ENCODE data around the gene NELL2. TPM values are rescaled to one million over a fixed set of nuclear protein-coding genes. Genes with fewer than 3 reads are reported as not detected.

Gene NELL2
- total and polyA plus RNA-seq, 9 of the 15 experiments (the other 6 are each of a cell fraction or from before 2014, with no cell fraction given): 0.32 to 1.1 (median 0.53) TPM

GRCh38 chr12:44672042-44672441, 204.1 kb downstream of the NELL2 start (continued):
- TF ChIP-seq BRCA1 (IDR thresholded peaks at IDR 0.05) (no peak), BRCA1 (CRISPR knock-in tag; IDR thresholded peaks at IDR 0.05) (no peak)

DNA sequence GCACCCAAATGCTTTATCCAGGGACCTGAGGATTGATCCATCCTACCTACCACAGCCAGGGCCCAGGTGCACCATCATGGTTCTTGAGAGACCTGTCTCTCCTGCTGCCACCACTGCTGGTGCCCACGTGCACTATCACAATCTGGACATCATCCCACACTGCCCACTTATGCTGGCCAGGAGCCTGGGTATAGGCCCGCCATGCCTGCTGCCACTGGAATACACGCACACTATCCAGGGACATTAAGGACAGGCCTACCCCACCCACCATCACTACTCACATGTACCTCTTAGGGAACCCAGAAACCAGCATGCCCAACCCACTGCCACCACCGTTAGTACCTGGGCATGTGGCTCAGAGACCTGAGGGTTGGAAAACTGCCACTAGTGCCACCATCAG, 207.7 kb downstream of the NELL2 start:
- Histone ChIP-seq H3K9ac (ENCODE audit: insufficient read depth in 1 of 2, low read depth in 2 of 2, low read length in 2 of 2) (no peak overlapping the region), H3K36me3 (ENCODE audit: control insufficient read depth, insufficient read depth, low read length) (no peaks in the 10 kb centered on the region), H2AFZ (ENCODE audit: low read depth, low read length) (no peak overlapping the region), H3K9me3 (replicated peaks; ENCODE audit: control insufficient read depth, insufficient read depth, low read depth, low read length) (no peaks in the 10 kb centered on the region), H3K27ac (ENCODE audit: extremely low read depth, low read depth, low read length) (no peak overlapping the region), H3K9me1 (ENCODE audit: control insufficient read depth, insufficient read depth, low read length) (no peaks in the 10 kb centered on the region), H4K20me1 (replicated peaks; ENCODE audit: control insufficient read depth, insufficient read depth, low read length) (no peaks in the 10 kb centered on the region), H3K4me1 (replicated peaks in 1 of 2; ENCODE audit: control insufficient read depth in 2 of 2, insufficient read depth in 2 of 2, low read length in 2 of 2) (no peaks in the 10 kb centered on the region), H3K27me3 (ENCODE audit: control insufficient read depth in 2 of 2, insufficient read depth in 2 of 2, low read length in 2 of 2) (no peaks in the 10 kb centered on the region), H3K4me2 (ENCODE audit: insufficient read depth, low read length) (no peak overlapping the region), H3K4me3 (no peak overlapping the region), H3K79me2 (ENCODE audit: control insufficient read depth, insufficient read depth, low read length) (no peaks in the 10 kb centered on the region)
- in situ Hi-C loops (cut with MboI) (no loop called here), intact Hi-C loops (cut with micrococcal nuclease) (no loop called here)
- WGBS (ENCODE audit: insufficient coverage, low coverage, missing lambda C conversion rate): 2% methylated on average over 4 of the region's 4 CpGs
- ATAC-seq: no peak
- no peak for FAIRE-seq
- BruUV-seq (replicated peaks): no TSS peak
- no peak for TF ChIP-seq GATAD2A (IDR thresholded peaks at IDR 0.05)
- TF ChIP-seq NFATC3 (IDR thresholded peaks at IDR 0.05): no peak
- no peak for TF ChIP-seq ATF1 (CRISPR knock-in tag; IDR thresholded peaks at IDR 0.05)
- TF ChIP-seq ATF1 (tag; IDR thresholded peaks at IDR 0.05): no peak
- no peak for TF ChIP-seq ZNF77 (CRISPR knock-in tag; IDR thresholded peaks at IDR 0.05)
- ChIA-PET CTCF (ENCODE audit: low intra/inter-chr PET ratio) (no interaction called here), POLR2A (no interaction called here)
- no peak for DNase-seq (ENCODE audit: extremely low read depth in 1 of 4, low spot score in 3 of 4)

DNA sequence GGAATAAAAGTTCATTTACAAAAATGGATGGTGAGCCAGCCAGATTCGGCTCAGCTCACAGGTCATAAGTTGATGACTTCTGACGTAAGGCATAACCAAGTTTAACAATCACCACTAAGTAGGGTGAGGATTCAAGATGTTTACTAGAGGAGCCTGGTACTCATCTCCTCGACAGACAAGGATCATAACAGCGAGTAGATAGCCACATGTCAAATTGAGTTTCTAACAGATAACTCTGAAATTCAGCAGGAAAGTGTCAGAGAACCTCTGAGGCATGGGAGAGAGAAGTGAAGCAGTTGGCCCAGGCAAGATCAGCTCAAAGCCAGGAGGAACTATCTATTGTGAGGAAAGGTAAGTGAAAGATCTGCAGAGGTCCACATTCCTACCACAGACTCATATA, 208.7 kb downstream of the NELL2 start:
- Histone ChIP-seq H3K9ac (ENCODE audit: insufficient read depth in 1 of 2, low read depth in 2 of 2, low read length in 2 of 2) (no peak overlapping the region), H3K9me3 (replicated peaks; ENCODE audit: control insufficient read depth, insufficient read depth, low read depth, low read length) (no peaks in the 10 kb centered on the region), H4K20me1 (replicated peaks; ENCODE audit: control insufficient read depth, insufficient read depth, low read length) (no peaks in the 10 kb centered on the region), H3K36me3 (ENCODE audit: control insufficient read depth, insufficient read depth, low read length) (no peaks in the 10 kb centered on the region), H3K79me2 (ENCODE audit: control insufficient read depth, insufficient read depth, low read length) (no peaks in the 10 kb centered on the region), H3K4me3 (no peak overlapping the region), H3K27ac (ENCODE audit: extremely low read depth, low read depth, low read length) (no peak overlapping the region), H3K9me1 (ENCODE audit: control insufficient read depth, insufficient read depth, low read length) (no peaks in the 10 kb centered on the region), H2AFZ (ENCODE audit: low read depth, low read length) (no peak overlapping the region), H3K27me3 (ENCODE audit: control insufficient read depth in 2 of 2, insufficient read depth in 2 of 2, low read length in 2 of 2) (no peaks in the 10 kb centered on the region), H3K4me2 (ENCODE audit: insufficient read depth, low read length) (no peak overlapping the region), H3K4me1 (replicated peaks in 1 of 2; ENCODE audit: control insufficient read depth in 2 of 2, insufficient read depth in 2 of 2, low read length in 2 of 2) (no peaks in the 10 kb centered on the region)
- FAIRE-seq (no peak), ATAC-seq (no peak), DNase-seq (ENCODE audit: extremely low read depth in 1 of 4, low spot score in 3 of 4) (no peak)
- 0% methylated on average over 4 of the region's 4 CpGs for WGBS (ENCODE audit: insufficient coverage, low coverage, missing lambda C conversion rate)
- TF ChIP-seq NR1H2 (CRISPR knock-in tag; IDR thresholded peaks at IDR 0.05): no peak
- BruUV-seq (replicated peaks): no TSS peak
- POLR2A ChIA-PET: no interaction called here
- CTCF ChIA-PET (ENCODE audit: low intra/inter-chr PET ratio): no interaction called here
- in situ Hi-C loops (cut with MboI): no loop called here
- intact Hi-C loops (cut with micrococcal nuclease): no loop called here

Measured in K562 (cell line).